Retina (tissue), 1 donor: Measurements from ENCODE around the gene SYT2.

ENCODE experiments used
- DNase-seq: peaks from one replicate; pipeline ENCODE4 v3.0.0-alpha.2; 2016

Gene SYT2

GRCh38 chr1:202671399-202671798 is 38.9 kb downstream of the SYT2 start:
- no peak for DNase-seq

- DNase-seq, result no peak
These were observed 44.8 kb downstream of the SYT2 start for GRCh38 chr1:202665417-202665816.

DNA sequence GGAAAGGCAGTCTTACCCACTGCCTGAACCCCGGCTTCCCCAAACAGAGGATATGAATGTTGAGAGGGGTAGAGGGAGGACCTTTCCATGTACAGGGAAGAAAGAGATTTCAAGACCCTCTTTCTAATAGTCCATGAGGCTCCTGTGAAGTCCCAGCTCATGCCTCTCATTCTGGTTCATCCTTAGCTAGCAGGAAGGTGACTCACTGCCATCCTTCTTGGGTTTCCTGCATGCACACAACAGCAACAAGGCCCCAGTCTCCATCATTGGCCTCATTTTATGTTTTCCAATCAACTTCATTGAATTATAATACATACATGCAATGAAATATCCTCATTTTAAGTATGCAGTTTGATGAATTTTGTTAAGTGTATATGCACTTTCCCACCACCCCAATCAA is 46.2 kb downstream of the SYT2 start:
- no peak for DNase-seq

GRCh38 chr1:202663131-202663530 is 47.1 kb downstream of the SYT2 start:
- no peak for DNase-seq

DNA sequence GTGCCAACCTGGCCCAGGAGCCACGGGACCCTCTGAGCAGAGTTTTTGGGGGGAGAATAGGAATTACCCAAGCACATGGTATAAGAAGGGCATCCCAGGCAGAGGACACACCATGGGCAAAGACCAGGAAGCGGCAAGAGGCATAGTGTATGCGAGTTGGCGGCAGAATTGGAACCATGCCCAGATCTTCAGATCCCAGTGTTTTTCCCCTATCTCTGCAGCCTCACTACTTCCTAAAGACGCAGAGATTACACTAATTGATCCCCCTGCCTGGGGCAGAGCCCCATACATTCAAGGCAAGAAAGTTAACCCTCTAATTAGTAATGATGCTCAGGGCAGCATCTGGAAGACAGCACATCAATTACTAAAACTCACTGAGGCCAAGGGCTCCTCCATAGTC is 48.2 kb downstream of the SYT2 start:
- DNase-seq, result no peak

- DNase-seq, result no peak
These were observed 49.0 kb downstream of the SYT2 start for GRCh38 chr1:202661136-202661845.

GRCh38 chr1:202659974-202660373 is 50.3 kb downstream of the SYT2 start:
- no peak for DNase-seq

DNA sequence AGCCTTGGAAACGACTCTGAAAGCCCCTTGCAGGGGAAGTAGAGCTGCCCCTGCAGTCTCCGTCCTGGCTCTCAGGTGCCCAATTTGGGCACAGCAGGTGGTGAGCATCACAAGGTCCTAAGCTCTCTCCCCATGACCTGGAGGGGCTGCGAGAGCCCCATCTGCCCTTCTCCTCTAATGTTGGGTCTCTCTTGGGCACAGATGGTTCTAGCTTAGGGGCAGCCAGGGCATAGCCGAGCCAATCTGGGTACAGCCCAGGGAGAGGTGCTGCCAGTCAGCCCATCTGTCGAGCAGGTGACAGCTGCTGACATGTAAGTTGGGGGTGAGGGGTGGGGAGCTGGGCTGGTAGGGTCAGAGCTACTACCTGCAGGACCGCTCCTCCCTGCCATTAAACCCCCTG is 50.7 kb downstream of the SYT2 start:
- no peak for DNase-seq

DNA sequence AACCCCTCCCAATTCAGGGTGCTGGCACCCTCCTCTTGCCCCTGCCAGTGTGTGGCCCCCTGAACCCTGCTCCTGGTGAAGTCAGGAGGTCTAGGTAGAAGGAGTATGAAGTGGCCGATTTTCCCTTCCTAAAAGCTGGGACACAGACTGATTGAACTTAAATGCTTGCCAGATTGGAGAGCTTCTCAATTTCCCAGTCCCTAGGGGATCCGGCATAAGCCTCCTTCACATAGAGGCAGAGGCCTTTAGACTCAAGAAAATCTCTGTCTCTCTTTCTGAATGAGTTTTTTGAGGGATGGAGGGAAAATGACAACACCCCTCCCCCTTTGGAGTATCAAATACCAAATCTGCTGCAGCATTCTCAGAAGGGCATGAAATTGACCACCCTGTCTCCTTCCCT is 51.5 kb downstream of the SYT2 start:
- DNase-seq, result no peak

GRCh38 chr1:202658251-202658759 is 51.9 kb downstream of the SYT2 start:
- DNase-seq, result no peak

DNA sequence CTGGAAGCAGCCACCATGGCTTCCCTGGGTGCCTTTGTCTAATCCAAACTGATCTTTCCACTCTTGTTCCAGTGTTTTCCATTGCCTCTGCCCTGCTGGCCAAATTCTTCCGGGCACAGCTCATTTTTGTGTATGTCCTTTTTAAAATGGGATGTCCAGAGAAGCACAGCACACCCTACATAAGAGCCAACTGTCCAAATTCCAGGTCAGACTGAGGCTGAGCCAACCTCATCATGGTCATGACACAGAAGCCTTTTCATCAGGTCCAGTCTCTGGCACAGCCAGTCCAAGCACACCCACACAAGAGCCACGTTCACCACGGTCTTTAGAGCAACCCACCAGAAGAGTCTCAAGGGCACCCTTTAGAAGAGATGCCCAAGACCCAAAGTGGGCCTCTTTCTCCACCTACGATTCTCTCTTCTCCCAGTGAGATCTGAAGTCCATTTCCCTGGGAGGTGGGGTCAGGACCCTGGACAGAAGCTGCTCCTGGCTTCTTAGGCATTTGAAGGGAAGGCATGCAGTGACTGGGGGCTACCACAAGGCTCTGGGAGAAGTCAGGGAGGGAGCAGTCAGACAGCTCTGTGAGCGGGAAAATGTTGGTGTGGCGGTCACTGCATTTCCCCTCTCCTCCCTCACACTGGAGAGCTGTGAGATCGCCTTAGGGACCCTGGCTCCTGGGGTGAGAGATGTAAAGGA is 53.2 kb downstream of the SYT2 start:
- DNase-seq, result no peak

DNA sequence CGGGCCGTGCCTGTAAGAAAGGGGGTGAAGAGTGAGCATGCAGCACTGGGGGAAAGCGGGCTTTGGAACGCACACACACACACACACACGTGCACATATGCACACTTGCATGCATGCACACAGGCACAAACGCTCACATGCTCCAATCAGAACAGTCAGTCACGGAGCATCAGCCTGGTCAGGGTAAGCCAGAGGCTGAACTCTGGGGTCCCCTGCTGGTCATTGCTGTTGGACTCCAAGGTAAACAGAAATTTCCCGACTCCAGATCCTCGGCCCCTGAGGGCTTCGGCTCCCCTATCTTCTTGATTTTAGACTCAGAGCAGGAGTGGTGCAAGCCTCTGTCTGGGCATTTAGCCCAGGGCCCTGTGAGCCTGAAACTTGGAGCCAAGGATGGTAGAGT is 54.2 kb downstream of the SYT2 start:
- no peak for DNase-seq

- no peak for DNase-seq
These were observed 56.2 kb downstream of the SYT2 start for GRCh38 chr1:202654079-202654478.

GRCh38 chr1:202649553-202650392 is 60.5 kb downstream of the SYT2 start:
- no peak for DNase-seq

GRCh38 chr1:202648605-202649226 is 61.5 kb downstream of the SYT2 start:
- no peak for DNase-seq

DNA sequence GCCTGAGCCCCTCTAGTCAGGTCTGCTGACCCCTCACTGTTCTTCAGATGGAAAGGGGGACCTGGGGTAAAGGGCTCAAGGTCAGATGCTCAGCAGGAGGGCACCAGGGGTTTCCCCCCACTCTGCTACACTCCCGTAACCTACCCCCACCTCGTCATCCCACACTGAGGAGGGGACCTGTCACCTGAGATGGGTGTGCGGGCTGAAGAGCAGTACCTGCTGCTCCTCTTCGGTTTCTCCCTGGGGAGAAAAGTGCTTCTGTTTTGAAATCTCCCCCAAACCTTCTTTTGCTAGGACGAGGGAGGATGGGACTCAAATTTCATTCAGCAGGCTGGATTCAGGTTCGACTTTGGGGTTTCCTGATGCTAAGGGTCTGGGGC is 65.2 kb downstream of the SYT2 start:
- DNase-seq, result no peak

DNA sequence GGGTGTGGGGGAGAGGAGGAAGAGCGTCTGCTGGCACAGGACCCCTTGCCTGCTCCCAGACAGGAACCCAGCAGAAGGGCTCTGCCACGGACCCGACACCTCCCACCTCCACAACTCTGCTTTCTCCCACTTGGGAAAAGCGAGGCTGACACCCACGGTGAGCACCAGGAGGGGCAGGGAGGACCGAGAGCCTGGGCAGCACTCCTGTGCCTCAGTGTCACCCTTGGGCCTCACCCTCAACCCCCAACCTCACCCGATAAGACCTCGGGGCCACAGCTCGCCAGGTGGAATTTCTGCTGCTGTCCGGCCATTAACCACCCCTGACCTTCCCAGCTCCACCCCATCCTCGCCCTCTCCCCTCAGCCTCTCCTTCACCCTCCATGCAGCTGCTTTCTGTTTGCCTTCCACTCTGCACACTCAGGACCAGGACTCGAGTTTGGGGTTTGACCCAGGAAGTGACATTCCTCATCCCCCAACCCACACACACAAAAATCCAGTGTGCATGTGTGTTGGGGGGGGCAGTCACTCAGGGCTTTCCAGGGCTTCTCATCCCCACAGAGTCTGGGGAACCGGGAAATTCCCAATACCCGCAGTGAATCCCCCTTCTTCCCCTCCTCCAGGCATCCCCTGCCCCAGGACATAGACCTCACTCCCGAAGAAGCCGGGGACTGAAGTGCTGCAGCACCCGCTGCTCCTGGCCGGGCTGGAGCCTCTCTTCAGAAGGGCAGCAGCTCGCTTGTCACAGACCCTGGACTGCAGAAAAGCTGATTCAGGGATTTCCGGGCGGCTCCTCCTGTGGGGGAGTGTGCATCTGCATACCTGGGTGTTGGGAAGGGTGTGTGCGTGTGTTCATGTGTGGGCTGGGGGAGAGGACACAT is 65.8 kb downstream of the SYT2 start:
- DNase-seq, result no peak

DNA sequence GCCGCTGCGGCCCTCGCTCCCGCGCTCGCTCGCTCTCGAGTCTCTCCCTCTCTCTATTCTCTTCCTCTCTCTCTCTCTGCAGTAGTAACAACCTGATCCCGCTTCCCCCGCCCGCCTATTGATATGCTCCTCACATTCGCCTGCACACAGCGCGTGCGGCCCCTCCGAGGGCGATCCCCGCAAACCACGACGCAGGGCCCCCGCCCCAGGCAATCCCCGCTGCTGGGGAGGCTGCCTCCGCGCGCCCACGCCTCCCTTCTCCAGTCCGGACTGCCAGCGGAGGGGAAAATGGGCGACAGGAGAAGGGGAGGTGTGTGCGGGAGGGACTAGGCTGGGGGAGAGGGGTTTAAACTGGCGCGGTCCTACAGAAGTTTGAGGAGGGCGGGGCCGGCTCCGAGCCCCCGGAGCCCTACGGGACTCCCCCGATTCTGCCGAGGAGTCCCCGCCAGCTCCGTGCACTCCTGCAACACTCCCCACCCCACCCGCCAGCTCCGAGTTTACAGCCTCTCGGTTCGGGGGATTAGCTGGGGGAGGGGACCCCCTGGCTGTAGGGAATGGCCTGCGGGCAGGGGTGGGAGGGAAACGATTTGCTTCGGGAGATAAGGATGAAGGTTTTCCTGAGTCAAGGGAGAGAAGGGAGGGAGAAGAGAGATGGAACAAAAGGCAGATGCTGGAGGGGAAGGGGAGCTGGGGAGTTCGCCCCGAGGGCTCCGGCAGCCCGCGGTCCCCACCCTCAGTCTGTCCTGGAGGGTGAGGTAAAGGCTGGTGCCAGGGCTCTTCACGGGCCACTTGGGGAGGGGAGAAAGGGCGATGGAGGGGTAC is 66.6 kb downstream of the SYT2 start:
- peak; percentile 70 for DNase-seq

DNA sequence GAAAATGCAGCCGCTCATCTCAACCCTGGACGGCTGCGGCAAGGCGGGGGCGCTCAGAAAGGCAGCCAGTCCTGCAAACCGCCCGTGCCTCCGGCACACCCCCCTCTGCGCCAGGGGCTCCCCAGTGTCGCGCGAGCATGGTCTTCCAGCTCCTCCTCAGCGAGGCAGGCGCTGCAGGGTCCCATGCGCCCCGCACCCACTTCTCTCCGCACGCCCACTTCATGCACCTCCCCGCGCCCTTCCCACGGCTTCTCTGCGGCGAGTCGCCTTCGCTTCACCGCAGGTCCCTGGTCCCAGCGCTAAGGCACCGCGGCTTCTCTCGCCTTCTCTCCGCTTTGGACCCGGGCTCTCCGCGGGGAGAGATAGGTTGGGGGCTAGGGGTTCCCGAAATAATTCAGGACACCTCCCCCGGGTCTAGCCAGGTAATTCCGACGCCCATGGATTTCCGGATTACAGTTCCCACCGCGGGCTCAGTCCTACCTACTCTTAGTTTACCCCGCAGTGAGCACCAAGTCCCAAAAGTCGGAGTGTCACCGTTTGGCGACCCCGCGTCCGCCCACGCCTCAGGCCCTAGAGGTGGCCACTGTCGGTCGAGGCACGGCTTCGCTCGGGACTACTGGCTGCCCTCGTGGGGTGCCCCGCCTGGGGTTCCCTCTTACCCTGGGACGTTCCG is 67.5 kb downstream of the SYT2 start:
- DNase-seq, result peak; percentile 65

DNA sequence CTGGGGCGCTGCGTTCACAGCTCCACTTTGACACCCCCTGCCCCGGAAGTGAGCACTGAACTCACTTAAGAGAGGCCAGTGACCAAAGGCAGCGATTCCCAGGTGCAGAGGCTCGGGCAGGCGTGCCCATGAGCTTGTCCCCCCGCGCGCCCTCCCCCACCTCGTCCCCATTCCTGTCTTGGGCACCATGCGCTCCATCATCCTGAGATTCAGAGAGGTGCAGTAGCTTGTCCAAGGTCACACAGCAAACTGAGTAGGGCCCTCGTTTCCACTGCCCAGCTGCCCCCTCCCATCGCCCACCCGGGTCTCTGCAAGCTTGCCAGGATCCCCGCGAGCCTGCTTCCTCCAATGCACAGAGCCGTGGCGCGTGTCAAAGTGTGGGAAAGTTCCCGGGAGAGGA is 68.0 kb downstream of the SYT2 start:
- no peak for DNase-seq

DNA sequence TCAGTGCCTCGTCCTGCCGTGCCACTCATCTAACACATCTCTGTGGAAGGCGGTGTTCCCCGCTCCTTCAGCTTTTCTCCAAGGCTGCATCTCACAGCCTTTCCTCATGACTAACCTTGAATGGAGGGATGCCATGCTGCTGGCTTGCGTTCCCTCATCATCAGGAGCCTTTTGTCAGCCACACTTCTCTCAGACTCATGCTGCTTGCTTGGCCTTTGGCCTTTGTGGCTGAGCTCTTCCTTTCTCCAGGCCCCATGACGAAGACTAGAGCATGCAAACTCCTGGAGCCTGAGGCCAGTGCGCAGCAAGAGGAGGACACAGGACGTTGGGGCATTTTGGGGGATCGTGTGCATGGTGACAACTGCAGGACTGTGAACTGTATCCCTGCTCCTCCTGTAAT is 70.8 kb downstream of the SYT2 start:
- peak; percentile 59 for DNase-seq
